ENCODE results near the gene ELK3.

The ELK3 gene

GRCh38 chr12:96295532-96296160 is 101.5 kb downstream of the ELK3 start:
- TF ChIP-seq CTCF (IDR thresholded peaks at IDR 0.05; ENCODE audit: low read depth, low read length) = no peak
- no peak for DNase-seq (ENCODE audit: extremely low read depth, low read depth)

GRCh38 chr12:96297504-96297903 is 103.3 kb downstream of the ELK3 start:
- no peak for TF ChIP-seq CTCF (IDR thresholded peaks at IDR 0.05; ENCODE audit: low read depth, low read length)
- DNase-seq (ENCODE audit: extremely low read depth, low read depth) = no peak

GRCh38 chr12:96300064-96300463 is 105.9 kb downstream of the ELK3 start:
- TF ChIP-seq CTCF (IDR thresholded peaks at IDR 0.05; ENCODE audit: low read depth, low read length) = no peak
- no peak for DNase-seq (ENCODE audit: extremely low read depth, low read depth)

GRCh38 chr12:96301732-96302131 is 107.6 kb downstream of the ELK3 start:
- no peak for TF ChIP-seq CTCF (IDR thresholded peaks at IDR 0.05; ENCODE audit: low read depth, low read length)
- DNase-seq (ENCODE audit: extremely low read depth, low read depth) = no peak

- no peak for TF ChIP-seq CTCF (IDR thresholded peaks at IDR 0.05; ENCODE audit: low read depth, low read length)
- DNase-seq (ENCODE audit: extremely low read depth, low read depth) = no peak
Measured at GRCh38 chr12:96302687-96303310, 108.6 kb downstream of the ELK3 start.

- no peak for DNase-seq (ENCODE audit: extremely low read depth, low read depth)
- no peak for TF ChIP-seq CTCF (IDR thresholded peaks at IDR 0.05; ENCODE audit: low read depth, low read length)
Measured at GRCh38 chr12:96303653-96304052, 109.5 kb downstream of the ELK3 start.

- DNase-seq (ENCODE audit: extremely low read depth, low read depth) = no peak
- no peak for TF ChIP-seq CTCF (IDR thresholded peaks at IDR 0.05; ENCODE audit: low read depth, low read length)
Measured at GRCh38 chr12:96305665-96306064, 111.5 kb downstream of the ELK3 start.

Measured in AG09319 (cell line).